ENCODE results near the gene RESP18. TPM values are rescaled to one million over a fixed set of nuclear protein-coding genes. Genes with fewer than 3 reads are reported as not detected.

The RESP18 gene
- total RNA-seq, 4 donors from 2014 or later = not detected

GRCh38 chr2:219368690-219369191 lies 36.2 kb upstream of the RESP18 start:
- Histone ChIP-seq H3K9me3 (no peaks in the 10 kb centered on the region), H3K27me3 (no peaks in the 10 kb centered on the region), H3K27ac (peak overlapping the region; percentile 65), H3K4me3 (no peak overlapping the region), H3K36me3 (peaks cover 6% of the 10 kb centered on the region), H3K4me1 (peaks cover 14% of the 10 kb centered on the region)
- DNase-seq (ENCODE audit: low spot score in 2 of 2) = no peak
- TF ChIP-seq POLR2AphosphoS5 (IDR thresholded peaks at IDR 0.05) = no peak
- no peak for TF ChIP-seq EP300 (IDR thresholded peaks at IDR 0.05)
- no peak for TF ChIP-seq POLR2A (IDR thresholded peaks at IDR 0.05)
- no peak for TF ChIP-seq CTCF (IDR thresholded peaks at IDR 0.05)
- 32% methylated on average over 3 of the region's 3 CpGs for WGBS

- TF ChIP-seq EP300 (IDR thresholded peaks at IDR 0.05) = no peak
- TF ChIP-seq POLR2AphosphoS5 (IDR thresholded peaks at IDR 0.05) = no peak
- TF ChIP-seq CTCF (IDR thresholded peaks at IDR 0.05) = no peak
- Histone ChIP-seq H3K9me3 (no peaks in the 10 kb centered on the region), H3K27me3 (peaks cover 19% of the 10 kb centered on the region), H3K36me3 (no peaks in the 10 kb centered on the region), H3K4me1 (peaks cover 18% of the 10 kb centered on the region), H3K4me3 (no peak overlapping the region), H3K27ac (no peak overlapping the region)
- DNase-seq (ENCODE audit: low spot score in 2 of 2) = no peak
- 34% methylated on average over 3 of the region's 3 CpGs for WGBS
These were observed 30.1 kb upstream of the RESP18 start for GRCh38 chr2:219362524-219363164.

GRCh38 chr2:219362072-219362471 lies 29.5 kb upstream of the RESP18 start:
- 96% methylated on average over 5 of the region's 5 CpGs for WGBS
- TF ChIP-seq POLR2AphosphoS5 (IDR thresholded peaks at IDR 0.05) (no peak), EP300 (IDR thresholded peaks at IDR 0.05) (no peak), CTCF (IDR thresholded peaks at IDR 0.05) (no peak)
- no peaks in the 10 kb centered on the region for H3K9me3 ChIP-seq

GRCh38 chr2:219358170-219359075 lies 25.9 kb upstream of the RESP18 start:
- peak in 1 of 2 donors; percentile 72 for DNase-seq (ENCODE audit: low spot score in 2 of 2)
- no peak overlapping the region for H3K27ac ChIP-seq
- no peaks in the 10 kb centered on the region for H3K36me3 ChIP-seq
- TF ChIP-seq CTCF (IDR thresholded peaks at IDR 0.05) (no peak), EP300 (IDR thresholded peaks at IDR 0.05) (no peak), POLR2A (IDR thresholded peaks at IDR 0.05) (no peak), POLR2AphosphoS5 (IDR thresholded peaks at IDR 0.05) (no peak)
- peak overlapping the region; percentile 19 for H3K4me3 ChIP-seq
- no peaks in the 10 kb centered on the region for H3K9me3 ChIP-seq
- peaks cover 52% of the 10 kb centered on the region for H3K27me3 ChIP-seq
- H3K4me1 ChIP-seq = peaks cover 18% of the 10 kb centered on the region
- 5% methylated on average over 40 of the region's 66 CpGs for WGBS

More at GRCh38 chr2:219362072-219362471, 29.5 kb upstream of the RESP18 start:
- Histone ChIP-seq H3K4me1 (peaks cover 18% of the 10 kb centered on the region), H3K36me3 (no peaks in the 10 kb centered on the region), H3K27ac (no peak overlapping the region), H3K27me3 (peaks cover 25% of the 10 kb centered on the region), H3K4me3 (no peak overlapping the region)
- no peak for DNase-seq (ENCODE audit: low spot score in 2 of 2)

- Histone ChIP-seq H3K27me3 (peaks cover 54% of the 10 kb centered on the region), H3K27ac (no peak overlapping the region), H3K9me3 (no peaks in the 10 kb centered on the region), H3K36me3 (no peaks in the 10 kb centered on the region), H3K4me3 (no peak overlapping the region), H3K4me1 (peaks cover 10% of the 10 kb centered on the region)
- TF ChIP-seq POLR2A (IDR thresholded peaks at IDR 0.05) (no peak), EP300 (IDR thresholded peaks at IDR 0.05) (no peak), CTCF (IDR thresholded peaks at IDR 0.05) (no peak), POLR2AphosphoS5 (IDR thresholded peaks at IDR 0.05) (no peak)
- DNase-seq (ENCODE audit: low spot score in 2 of 2) = peak in 1 of 2 donors; percentile 11
- whole genome bisulfite sequencing = 65% methylated on average over 1 of the region's 1 CpG
These were observed 24.3 kb upstream of the RESP18 start for GRCh38 chr2:219356834-219357233.

Measured in suprapubic skin (tissue), 4 donors.